K562 (cell line): ENCODE results near the gene SLC7A8. TPM values are rescaled to one million over a fixed set of nuclear protein-coding genes. Genes with fewer than 3 reads are reported as not detected.

Source experiments
- FOXJ3 ChIP-seq: sonication (generic); formaldehyde crosslinking; IDR thresholded peaks from 2 replicates; pipeline ENCODE4 v1.4.0; 2020; ENCODE audit warnings: mild to moderate bottlenecking, missing genetic modification reagents
- HCFC1 ChIP-seq: IDR thresholded peaks from 2 replicates; pipeline ENCODE4 v1.6.1; 2012; ENCODE audit warnings: low read depth, low read length, improper control_type of control experiment
- HDAC1 ChIP-seq, 2 experiments: fragments of 450-650 bp; IDR thresholded peaks; 2 replicates each; pipeline ENCODE4 v1.6.1; 2016 to 2017; ENCODE audit warnings: inconsistent platforms in 1 of 2, mild to moderate bottlenecking in 1 of 2, moderate library complexity in 1 of 2
- IRF1 ChIP-seq: sonication (generic); formaldehyde crosslinking; IDR thresholded peaks from 2 replicates; pipeline ENCODE4 v1.8.0; 2022; ENCODE audit warnings: missing genetic modification reagents, mild to moderate bottlenecking, borderline replicate concordance
- JUND ChIP-seq, 2 experiments: IDR thresholded peaks; 2 replicates in 1 of 2; 3 replicates in 1 of 2; pipeline ENCODE4 v1.6.1; 2011; ENCODE audit warnings: borderline replicate concordance in 2 of 2, low read depth in 2 of 2, low read length in 2 of 2, improper control_type of control experiment in 1 of 2, missing biosample characterization in 1 of 2, missing genetic modification characterization in 1 of 2, missing genetic modification reagents in 1 of 2
- KLF1 ChIP-seq: fragments of 450-650 bp; IDR thresholded peaks from 2 replicates; pipeline ENCODE4 v1.6.1; 2016; ENCODE audit warnings: missing genetic modification characterization, missing compliant biosample characterization
- MEIS2 ChIP-seq: fragments of 450-650 bp; IDR thresholded peaks from 2 replicates; pipeline ENCODE4 v1.6.1; 2014; ENCODE audit warnings: mild to moderate bottlenecking; ENCODE audit not compliant: partially characterized antibody
- PML ChIP-seq: IDR thresholded peaks from 2 replicates; pipeline ENCODE4 v1.6.1; 2012; ENCODE audit warnings: low read length, inconsistent platforms
- RBM17 ChIP-seq: fragments of 200-400 bp; formaldehyde crosslinking; IDR thresholded peaks from 2 replicates; pipeline ENCODE4 v1.6.1; 2017; ENCODE audit warnings: low read depth, mild to moderate bottlenecking, low read length, borderline replicate concordance
- polyA plus RNA-seq, 8 experiments: library from polyadenylated mRNA; depleted of rRNA in 4 of 8; stranded (reverse) in 5 of 8; unstranded in 3 of 8; fragments of >200 nt; fragmentation: Nextera tagmentation in 2 of 8; fragmentation: Illumina TruSeq in 1 of 8; extraction: Ambion mirVana in 2 of 8; extraction: Trizol in 1 of 8; gene quantifications; 2 replicates each; pipeline versions ENCODE4 v1.2.1 to v1.2.3, GENCODE V29; 2011 to 2014; ENCODE audit warnings: inconsistent platforms in 1 of 8, missing spikeins in 1 of 8
- total RNA-seq, 7 experiments: library from RNA; depleted of rRNA in 6 of 7; stranded (reverse); fragments of >200 nt in 6 of 7; fragmentation: Illumina TruSeq in 2 of 7; extraction: Trizol in 2 of 7; gene quantifications; 2 replicates each; pipeline versions ENCODE4 v1.2.1 to v1.2.3, GENCODE V29; 2011 to 2021; ENCODE audit warnings: low replicate concordance in 1 of 7
- TF ChIP-seq, protein P1 (sequence below), 2 experiments: fragments of 150-350 bp in 1 of 2; IDR thresholded peaks; 2 replicates each; pipeline ENCODE4 v1.6.1; 2012 to 2016; ENCODE audit warnings: low read depth in 2 of 2, low read length in 2 of 2, mild to moderate bottlenecking in 1 of 2, moderate library complexity in 1 of 2
- TF ChIP-seq, protein P2 (sequence below): fragments of 450-650 bp; formaldehyde crosslinking; IDR thresholded peaks from 2 replicates; pipeline ENCODE4 v1.4.0; 2020; ENCODE audit warnings: mild to moderate bottlenecking, mixed read lengths
- TF ChIP-seq, protein P3 (sequence below): fragments of 250-450 bp; sonication (Bioruptor Pico); IDR thresholded peaks from 2 replicates; pipeline ENCODE4 v1.9.0; 2021; ENCODE audit warnings: mild to moderate bottlenecking
- TF ChIP-seq, protein P4 (sequence below): sonication (generic); formaldehyde crosslinking; IDR thresholded peaks from 2 replicates; pipeline ENCODE4 v1.4.0; 2020; ENCODE audit warnings: mild to moderate bottlenecking, missing genetic modification reagents
- TF ChIP-seq, protein P5 (sequence below), 3 experiments: IDR thresholded peaks in 2 of 3; conservative IDR thresholded peaks in 1 of 3; 2 replicates each; pipeline ENCODE4 v1.5.1; 2011 to 2012; ENCODE audit warnings: low read length in 3 of 3, mild to moderate bottlenecking in 3 of 3, control low read depth in 2 of 3, improper control_type of control experiment in 1 of 3, inconsistent platforms in 1 of 3, low read depth in 1 of 3, mixed read lengths in 1 of 3, moderate library complexity in 1 of 3; ENCODE audit not compliant: insufficient read depth in 2 of 3

The SLC7A8 gene
- total and polyA plus RNA-seq, 9 of the 15 experiments (the other 6 are each of a cell fraction or from before 2014, with no cell fraction given), result 2.0 to 33.0 (median 6.0) TPM

GRCh38 chr14:23095196-23096108 lies 88.0 kb downstream of the SLC7A8 start, which contains the start of gene C14orf119 (continued):
- TF ChIP-seq, protein P1, sequence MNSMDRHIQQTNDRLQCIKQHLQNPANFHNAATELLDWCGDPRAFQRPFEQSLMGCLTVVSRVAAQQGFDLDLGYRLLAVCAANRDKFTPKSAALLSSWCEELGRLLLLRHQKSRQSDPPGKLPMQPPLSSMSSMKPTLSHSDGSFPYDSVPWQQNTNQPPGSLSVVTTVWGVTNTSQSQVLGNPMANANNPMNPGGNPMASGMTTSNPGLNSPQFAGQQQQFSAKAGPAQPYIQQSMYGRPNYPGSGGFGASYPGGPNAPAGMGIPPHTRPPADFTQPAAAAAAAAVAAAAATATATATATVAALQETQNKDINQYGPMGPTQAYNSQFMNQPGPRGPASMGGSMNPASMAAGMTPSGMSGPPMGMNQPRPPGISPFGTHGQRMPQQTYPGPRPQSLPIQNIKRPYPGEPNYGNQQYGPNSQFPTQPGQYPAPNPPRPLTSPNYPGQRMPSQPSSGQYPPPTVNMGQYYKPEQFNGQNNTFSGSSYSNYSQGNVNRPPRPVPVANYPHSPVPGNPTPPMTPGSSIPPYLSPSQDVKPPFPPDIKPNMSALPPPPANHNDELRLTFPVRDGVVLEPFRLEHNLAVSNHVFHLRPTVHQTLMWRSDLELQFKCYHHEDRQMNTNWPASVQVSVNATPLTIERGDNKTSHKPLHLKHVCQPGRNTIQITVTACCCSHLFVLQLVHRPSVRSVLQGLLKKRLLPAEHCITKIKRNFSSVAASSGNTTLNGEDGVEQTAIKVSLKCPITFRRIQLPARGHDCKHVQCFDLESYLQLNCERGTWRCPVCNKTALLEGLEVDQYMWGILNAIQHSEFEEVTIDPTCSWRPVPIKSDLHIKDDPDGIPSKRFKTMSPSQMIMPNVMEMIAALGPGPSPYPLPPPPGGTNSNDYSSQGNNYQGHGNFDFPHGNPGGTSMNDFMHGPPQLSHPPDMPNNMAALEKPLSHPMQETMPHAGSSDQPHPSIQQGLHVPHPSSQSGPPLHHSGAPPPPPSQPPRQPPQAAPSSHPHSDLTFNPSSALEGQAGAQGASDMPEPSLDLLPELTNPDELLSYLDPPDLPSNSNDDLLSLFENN (IDR thresholded peaks at IDR 0.05; ENCODE audit: low read depth in 2 of 2, low read length in 2 of 2), result peak in 1 of 2 experiments; percentile 73; a peak in 1 of 4 replicates
- TF ChIP-seq, protein P2, sequence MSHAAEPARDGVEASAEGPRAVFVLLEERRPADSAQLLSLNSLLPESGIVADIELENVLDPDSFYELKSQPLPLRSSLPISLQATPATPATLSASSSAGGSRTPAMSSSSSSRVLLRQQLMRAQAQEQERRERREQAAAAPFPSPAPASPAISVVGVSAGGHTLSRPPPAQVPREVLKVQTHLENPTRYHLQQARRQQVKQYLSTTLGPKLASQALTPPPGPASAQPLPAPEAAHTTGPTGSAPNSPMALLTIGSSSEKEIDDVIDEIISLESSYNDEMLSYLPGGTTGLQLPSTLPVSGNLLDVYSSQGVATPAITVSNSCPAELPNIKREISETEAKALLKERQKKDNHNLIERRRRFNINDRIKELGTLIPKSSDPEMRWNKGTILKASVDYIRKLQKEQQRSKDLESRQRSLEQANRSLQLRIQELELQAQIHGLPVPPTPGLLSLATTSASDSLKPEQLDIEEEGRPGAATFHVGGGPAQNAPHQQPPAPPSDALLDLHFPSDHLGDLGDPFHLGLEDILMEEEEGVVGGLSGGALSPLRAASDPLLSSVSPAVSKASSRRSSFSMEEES (CRISPR knock-in tag), result no peak
- TF ChIP-seq, protein P3, sequence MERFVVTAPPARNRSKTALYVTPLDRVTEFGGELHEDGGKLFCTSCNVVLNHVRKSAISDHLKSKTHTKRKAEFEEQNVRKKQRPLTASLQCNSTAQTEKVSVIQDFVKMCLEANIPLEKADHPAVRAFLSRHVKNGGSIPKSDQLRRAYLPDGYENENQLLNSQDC (CRISPR knock-in tag), result no peak
- TF ChIP-seq, protein P4, sequence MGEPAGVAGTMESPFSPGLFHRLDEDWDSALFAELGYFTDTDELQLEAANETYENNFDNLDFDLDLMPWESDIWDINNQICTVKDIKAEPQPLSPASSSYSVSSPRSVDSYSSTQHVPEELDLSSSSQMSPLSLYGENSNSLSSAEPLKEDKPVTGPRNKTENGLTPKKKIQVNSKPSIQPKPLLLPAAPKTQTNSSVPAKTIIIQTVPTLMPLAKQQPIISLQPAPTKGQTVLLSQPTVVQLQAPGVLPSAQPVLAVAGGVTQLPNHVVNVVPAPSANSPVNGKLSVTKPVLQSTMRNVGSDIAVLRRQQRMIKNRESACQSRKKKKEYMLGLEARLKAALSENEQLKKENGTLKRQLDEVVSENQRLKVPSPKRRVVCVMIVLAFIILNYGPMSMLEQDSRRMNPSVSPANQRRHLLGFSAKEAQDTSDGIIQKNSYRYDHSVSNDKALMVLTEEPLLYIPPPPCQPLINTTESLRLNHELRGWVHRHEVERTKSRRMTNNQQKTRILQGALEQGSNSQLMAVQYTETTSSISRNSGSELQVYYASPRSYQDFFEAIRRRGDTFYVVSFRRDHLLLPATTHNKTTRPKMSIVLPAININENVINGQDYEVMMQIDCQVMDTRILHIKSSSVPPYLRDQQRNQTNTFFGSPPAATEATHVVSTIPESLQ (CRISPR knock-in tag), result no peak
- TF ChIP-seq KLF1 (tag) (peak; percentile 43; the same call in 1 of the 2 replicates), HDAC1 (IDR thresholded peaks at IDR 0.05) (peak in 1 of 2 experiments; percentile 79; a peak in 2 of 4 replicates), JUND (IDR thresholded peaks at IDR 0.05; ENCODE audit: borderline replicate concordance, low read depth, low read length) (no peak; the same call in 1 of the 2 replicates), JUND (tag; IDR thresholded peaks at IDR 0.05; ENCODE audit: borderline replicate concordance, low read depth, low read length) (no peak), RBM17 (no peak), PML (peak; percentile 54; the same call in 1 of the 2 replicates), IRF1 (CRISPR knock-in tag) (no peak), MEIS2 (peak; percentile 3), HCFC1 (peak; percentile 25; the same call in 1 of the 2 replicates), FOXJ3 (CRISPR knock-in tag) (no peak)
- TF ChIP-seq, protein P5, sequence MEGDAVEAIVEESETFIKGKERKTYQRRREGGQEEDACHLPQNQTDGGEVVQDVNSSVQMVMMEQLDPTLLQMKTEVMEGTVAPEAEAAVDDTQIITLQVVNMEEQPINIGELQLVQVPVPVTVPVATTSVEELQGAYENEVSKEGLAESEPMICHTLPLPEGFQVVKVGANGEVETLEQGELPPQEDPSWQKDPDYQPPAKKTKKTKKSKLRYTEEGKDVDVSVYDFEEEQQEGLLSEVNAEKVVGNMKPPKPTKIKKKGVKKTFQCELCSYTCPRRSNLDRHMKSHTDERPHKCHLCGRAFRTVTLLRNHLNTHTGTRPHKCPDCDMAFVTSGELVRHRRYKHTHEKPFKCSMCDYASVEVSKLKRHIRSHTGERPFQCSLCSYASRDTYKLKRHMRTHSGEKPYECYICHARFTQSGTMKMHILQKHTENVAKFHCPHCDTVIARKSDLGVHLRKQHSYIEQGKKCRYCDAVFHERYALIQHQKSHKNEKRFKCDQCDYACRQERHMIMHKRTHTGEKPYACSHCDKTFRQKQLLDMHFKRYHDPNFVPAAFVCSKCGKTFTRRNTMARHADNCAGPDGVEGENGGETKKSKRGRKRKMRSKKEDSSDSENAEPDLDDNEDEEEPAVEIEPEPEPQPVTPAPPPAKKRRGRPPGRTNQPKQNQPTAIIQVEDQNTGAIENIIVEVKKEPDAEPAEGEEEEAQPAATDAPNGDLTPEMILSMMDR (IDR thresholded peaks at IDR 0.05 in 2 of 3, conservative IDR thresholded peaks at IDR 0.05 in 1 of 3; ENCODE audit: insufficient read depth in 2 of 3, low read depth in 1 of 3, low read length in 3 of 3), result no peak
